ENCODE results near the gene STARD7.

Gene STARD7

GRCh38 chr2:96197546-96198255 lies 10.9 kb downstream of the STARD7 start:
- DNase-seq (ENCODE audit: low spot score) = no peak

DNA sequence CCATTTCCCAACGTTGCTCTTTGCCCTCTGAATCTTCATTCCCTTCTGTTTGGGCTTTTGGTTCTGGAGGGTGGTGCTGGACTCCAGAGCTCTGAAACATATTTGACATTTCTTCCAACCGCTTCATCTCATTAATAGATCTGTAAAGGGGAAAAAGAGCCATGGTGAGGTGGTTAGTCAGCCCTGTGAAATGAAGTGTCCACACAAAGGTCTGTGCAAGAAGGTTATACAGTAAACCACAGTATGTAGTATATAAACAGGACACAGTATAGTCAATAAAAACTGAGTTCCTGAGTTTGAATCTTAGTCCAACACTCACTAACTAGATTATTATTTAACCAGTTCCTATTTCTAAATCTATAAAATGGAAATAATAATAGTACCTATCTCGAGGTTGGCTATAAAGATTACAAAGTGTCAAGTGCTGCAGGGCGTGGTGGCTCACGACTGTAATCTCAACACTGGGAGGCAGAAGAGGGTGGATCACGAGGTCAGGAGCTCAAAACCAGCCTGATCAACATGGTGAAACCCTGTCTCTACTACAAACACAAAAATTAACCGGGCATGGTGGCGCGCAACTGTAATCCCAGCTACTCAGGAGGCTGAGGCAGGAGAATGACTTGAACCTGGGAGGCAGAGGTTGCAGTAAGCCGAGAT lies 13.1 kb downstream of the STARD7 start:
- DNase-seq (ENCODE audit: low spot score) = no peak

- no peak for DNase-seq (ENCODE audit: low spot score)
Measured at GRCh38 chr2:96191937-96192670, 16.5 kb downstream of the STARD7 start.

DNA sequence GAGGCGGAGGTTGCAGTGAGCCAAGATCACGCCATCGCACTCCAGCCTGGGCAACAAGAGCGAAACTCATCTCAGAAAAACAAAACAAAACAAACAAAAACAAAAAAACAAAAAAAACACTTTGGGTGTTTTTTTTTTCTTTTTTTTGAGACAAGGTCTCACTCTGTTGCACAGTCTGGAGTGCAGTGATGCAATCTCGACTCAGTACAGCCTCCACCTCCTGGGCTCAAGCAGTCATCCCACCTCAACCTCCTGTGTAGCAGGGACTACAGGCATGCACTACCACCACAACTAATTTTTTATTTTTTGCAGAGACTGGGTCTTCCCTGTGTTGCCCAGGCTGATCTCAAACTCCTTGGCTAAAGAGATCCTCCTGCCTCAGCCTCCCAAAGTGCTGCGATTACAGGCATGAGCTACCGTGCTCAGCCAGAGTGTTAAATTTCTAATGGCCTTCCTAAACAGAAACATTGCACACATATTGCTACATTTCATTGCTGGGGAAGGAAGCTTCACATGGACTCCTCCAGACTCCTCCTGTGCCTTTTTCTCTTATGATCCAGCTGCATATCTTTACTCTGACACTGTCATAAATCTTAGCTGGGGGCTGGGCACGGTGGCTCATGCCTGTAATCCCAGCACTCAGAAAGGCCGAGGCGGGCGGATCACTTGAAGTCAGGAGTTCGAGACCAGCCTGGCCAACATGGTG lies 19.7 kb downstream of the STARD7 start:
- no peak for DNase-seq (ENCODE audit: low spot score)

DNA sequence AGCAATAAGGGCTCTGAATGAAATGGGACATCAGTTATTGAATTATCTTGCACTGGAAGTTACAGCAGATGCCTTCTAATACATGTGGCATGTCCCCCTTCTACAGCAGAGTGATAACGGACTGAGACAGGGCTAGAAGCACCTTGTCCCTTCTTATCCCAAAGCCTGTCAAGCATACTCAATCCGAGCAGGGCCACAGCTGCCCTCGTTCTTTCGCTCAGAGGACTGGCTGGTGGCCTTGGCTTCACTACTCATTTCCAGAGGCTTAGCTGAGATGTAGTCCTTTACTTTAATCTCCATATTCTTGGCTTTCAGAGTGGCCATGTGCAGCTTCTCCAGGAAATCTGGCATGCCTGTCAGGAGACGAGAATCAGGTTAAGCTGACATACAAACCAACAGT lies 22.1 kb downstream of the STARD7 start:
- DNase-seq (ENCODE audit: low spot score) = no peak

GRCh38 chr2:96185516-96185915 lies 23.1 kb downstream of the STARD7 start:
- no peak for DNase-seq (ENCODE audit: low spot score)

GRCh38 chr2:96184989-96185388 lies 23.6 kb downstream of the STARD7 start:
- no peak for DNase-seq (ENCODE audit: low spot score)

DNA sequence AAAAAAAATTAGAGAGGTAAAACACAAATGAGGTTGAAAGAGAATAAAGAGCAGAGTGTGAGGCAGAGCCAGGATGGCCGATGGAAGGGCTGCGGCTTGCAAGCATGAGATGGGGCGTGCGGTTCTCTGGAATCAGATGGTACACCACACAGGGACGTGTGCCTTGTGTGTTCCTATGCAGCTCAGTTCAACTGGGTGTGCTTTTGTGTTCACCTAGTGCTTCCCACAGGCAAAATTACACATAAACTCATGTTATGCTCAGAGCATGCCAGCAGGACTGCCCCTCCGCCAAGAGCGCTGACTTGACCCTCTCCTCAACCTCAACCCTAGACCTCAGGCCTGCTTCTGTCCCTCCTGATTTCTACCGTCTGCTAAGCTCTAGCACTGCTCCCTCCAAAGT lies 24.4 kb downstream of the STARD7 start:
- no peak for DNase-seq (ENCODE audit: low spot score)

GRCh38 chr2:96181529-96181928 lies 27.1 kb downstream of the STARD7 start:
- DNase-seq (ENCODE audit: low spot score) = no peak

GRCh38 chr2:96180521-96180920 lies 28.1 kb downstream of the STARD7 start:
- DNase-seq (ENCODE audit: low spot score) = no peak

DNA sequence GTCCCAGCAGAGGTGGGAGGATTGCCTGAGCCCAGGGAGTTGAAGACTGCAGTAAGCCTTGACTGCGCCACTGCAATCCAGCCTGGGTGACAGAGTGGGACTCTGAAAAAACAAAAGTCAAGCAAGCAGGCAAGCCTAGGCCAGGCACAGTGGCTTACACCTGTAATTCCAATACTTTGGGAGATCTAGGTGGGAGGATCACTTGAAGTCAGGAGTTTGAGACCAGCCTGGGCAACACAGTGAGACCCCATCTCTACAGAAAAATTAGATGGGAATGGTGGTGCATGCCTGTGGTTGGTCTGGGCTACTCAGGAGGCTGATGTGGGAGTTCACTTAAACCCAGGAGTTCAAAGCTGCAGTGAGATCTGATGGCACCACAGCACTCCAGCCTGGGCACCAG lies 28.6 kb downstream of the STARD7 start:
- DNase-seq (ENCODE audit: low spot score) = no peak

DNA sequence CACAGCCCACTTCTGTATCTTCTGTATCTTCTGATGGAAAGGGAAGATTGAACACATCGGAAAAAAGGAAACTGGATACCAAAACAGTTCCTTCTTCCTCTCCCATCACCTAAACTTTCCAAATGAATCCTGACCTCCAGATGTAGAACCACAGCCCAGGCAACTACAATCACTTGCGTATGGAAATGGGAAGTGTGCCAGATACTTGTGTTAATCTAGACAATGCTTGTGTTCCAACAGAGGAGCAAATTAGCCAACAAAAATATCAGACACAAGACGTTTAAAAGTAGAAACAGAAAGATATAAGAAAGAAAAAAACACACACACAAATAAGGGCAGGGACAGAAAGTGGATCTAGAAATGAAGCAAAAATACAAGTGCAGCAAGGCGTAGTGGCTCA lies 32.0 kb downstream of the STARD7 start:
- no peak for DNase-seq (ENCODE audit: low spot score)

GRCh38 chr2:96175951-96176350 lies 32.7 kb downstream of the STARD7 start:
- no peak for DNase-seq (ENCODE audit: low spot score)

- DNase-seq (ENCODE audit: low spot score) = peak; percentile 74
Measured at GRCh38 chr2:96174251-96175144, 34.1 kb downstream of the STARD7 start.

GRCh38 chr2:96171831-96172230 lies 36.8 kb downstream of the STARD7 start:
- DNase-seq (ENCODE audit: low spot score) = no peak

DNA sequence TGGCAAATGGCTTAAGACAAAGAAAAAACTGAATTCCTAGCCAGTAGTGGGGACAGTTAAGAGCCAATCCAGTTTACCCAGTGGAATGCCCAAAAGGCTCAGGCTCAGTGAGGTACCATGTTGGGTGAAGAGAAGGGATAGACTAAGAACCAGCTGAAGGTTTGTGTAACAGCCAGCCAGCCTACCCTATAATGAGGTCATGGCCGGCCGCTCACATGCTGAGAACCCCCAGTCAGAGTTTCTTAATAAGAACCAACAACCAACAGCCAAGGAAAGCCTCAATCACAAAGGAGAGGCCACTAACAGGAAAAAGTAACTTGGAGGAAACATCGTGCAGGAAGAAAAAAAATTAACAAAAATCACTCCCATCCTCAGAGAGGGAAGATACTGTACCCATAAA lies 38.0 kb downstream of the STARD7 start:
- DNase-seq (ENCODE audit: low spot score) = no peak

- DNase-seq (ENCODE audit: low spot score) = no peak
Measured at GRCh38 chr2:96169868-96170507, 38.6 kb downstream of the STARD7 start.

- no peak for DNase-seq (ENCODE audit: low spot score)
Measured at GRCh38 chr2:96167407-96168013, 41.1 kb downstream of the STARD7 start.

GRCh38 chr2:96164459-96165184 lies 44.0 kb downstream of the STARD7 start:
- no peak for DNase-seq (ENCODE audit: low spot score)

All from cerebellar cortex (tissue), 1 donor.